Measurements from ENCODE around the gene SLC38A2. TPM values are rescaled to one million over a fixed set of nuclear protein-coding genes. Genes with fewer than 3 reads are reported as not detected.

Gene SLC38A2
- total and polyA plus RNA-seq, 9 donors = 124 to 390 (median 197) TPM

GRCh38 chr12:46409342-46409741 is 36.8 kb upstream of the SLC38A2 start:
- H3K27ac ChIP-seq = no peak overlapping the region
- WGBS, 3 donors = 50 to 62% (median 52%) methylated on average over 3 of the region's 3 CpGs

DNA sequence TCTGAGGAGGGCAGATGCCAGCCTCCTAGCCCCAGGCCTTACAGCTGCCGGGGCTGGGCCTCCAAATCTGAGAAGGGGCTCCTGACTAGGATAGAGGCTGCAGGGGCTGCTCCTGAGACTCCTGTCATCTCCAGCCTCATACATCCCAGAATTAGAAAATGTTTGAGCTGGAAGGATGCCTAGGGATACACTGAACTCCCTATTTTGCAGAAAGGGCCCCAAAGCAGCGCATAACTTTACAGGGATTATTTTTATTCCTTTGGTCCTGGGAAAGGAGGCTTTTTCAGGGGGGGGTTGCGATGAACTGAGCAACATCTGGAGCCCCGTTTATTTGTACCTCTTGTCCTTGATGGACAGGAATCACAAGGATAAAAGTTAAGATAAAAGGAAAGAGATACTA is 35.9 kb upstream of the SLC38A2 start:
- H3K4me3 ChIP-seq = no peak overlapping the region
- WGBS, 3 donors = 58 to 65% (median 61%) methylated on average over 4 of the region's 4 CpGs
- DNase-seq = no peak
- H3K36me3 ChIP-seq = no peaks in the 10 kb centered on the region
- no peak overlapping the region for H3K27ac ChIP-seq
- no peaks in the 10 kb centered on the region for H3K27me3 ChIP-seq
- peaks cover 4% of the 10 kb centered on the region for H3K4me1 ChIP-seq (ENCODE audit: insufficient read depth)
- TF ChIP-seq CTCF (IDR thresholded peaks at IDR 0.05) (no peak), POLR2A (IDR thresholded peaks at IDR 0.05) (no peak)
- no peaks in the 10 kb centered on the region for H3K9me3 ChIP-seq
- intact Hi-C loops (cut with DNase I) = no loop called here

More at GRCh38 chr12:46409342-46409741, 36.8 kb upstream of the SLC38A2 start:
- TF ChIP-seq CTCF (IDR thresholded peaks at IDR 0.05) (no peak), POLR2A (IDR thresholded peaks at IDR 0.05) (no peak), EP300 (IDR thresholded peaks at IDR 0.05) (no peak)
- no peak overlapping the region for H3K4me3 ChIP-seq
- H3K9me3 ChIP-seq = no peaks in the 10 kb centered on the region
- H3K27me3 ChIP-seq = no peaks in the 10 kb centered on the region
- no peaks in the 10 kb centered on the region for H3K36me3 ChIP-seq
- intact Hi-C loops (cut with DNase I) = no loop called here
- no peak for DNase-seq
- peaks cover 2% of the 10 kb centered on the region for H3K4me1 ChIP-seq (ENCODE audit: insufficient read depth)

DNA sequence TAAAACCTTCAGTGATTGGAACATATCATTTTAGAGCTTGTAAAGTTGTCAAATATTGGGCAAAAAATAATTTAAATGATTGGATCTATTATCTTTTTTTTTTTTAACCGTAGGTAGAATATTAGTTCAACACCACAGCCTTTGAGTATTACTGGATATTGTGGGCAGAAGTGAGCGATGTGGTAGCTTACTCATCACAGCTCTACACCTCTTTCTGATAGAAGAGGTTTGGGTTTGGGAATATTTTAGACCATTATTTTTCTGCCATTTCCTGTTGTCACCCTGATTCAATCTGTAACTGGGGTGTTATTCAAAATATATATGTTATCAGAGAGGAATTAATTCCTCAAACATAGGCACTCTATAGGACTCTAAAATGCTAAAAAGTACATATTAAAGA is 34.8 kb upstream of the SLC38A2 start:
- TF ChIP-seq CTCF (IDR thresholded peaks at IDR 0.05) (no peak), POLR2A (IDR thresholded peaks at IDR 0.05) (no peak), EP300 (IDR thresholded peaks at IDR 0.05) (no peak)

DNA sequence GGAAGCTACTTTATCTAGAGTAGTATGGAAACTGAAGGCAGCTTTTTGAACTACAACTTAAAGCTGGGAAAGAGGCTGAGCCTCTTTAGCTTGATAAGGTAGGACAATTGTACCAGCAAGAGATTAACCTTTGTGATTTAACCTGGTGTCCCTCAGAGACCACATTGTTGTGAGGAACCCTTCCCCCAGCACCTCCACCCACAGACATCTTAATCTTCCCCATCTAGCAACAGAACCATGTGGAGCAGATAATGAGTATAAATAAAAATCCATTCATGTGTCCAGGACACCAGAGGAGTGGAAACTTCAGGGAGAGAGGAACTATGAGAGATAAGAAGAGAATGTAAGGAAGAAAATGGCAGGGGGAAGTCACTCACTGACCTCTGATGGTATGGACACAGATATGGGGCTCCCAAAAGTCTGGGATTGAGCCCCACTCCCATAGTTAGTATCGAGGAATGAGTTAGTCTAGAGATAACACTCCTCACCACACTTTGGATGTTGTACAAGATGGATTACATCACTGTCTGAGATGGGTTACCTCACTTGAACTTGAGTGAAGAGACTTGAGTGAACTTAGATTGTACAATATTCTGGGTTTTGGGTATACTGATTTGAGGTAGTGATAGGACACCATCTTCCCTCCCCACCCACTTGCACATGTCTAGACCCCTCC is 33.9 kb upstream of the SLC38A2 start:
- DNase-seq = no peak
- Histone ChIP-seq H3K4me3 (no peak overlapping the region), H3K4me1 (ENCODE audit: insufficient read depth) (peaks cover 7% of the 10 kb centered on the region), H3K27me3 (no peaks in the 10 kb centered on the region), H3K36me3 (no peaks in the 10 kb centered on the region), H3K27ac (no peak overlapping the region), H3K9me3 (no peaks in the 10 kb centered on the region)
- intact Hi-C loops (cut with DNase I) = no loop called here
- WGBS, 3 donors = 17 to 28% (median 21%) methylated on average over 1 of the region's 1 CpG
- TF ChIP-seq EP300 (IDR thresholded peaks at IDR 0.05) (no peak), CTCF (IDR thresholded peaks at IDR 0.05) (no peak), POLR2A (IDR thresholded peaks at IDR 0.05) (no peak)

More for the DNA sequence above, 34.8 kb upstream of the SLC38A2 start:
- H3K4me3 ChIP-seq = no peak overlapping the region
- no peak overlapping the region for H3K27ac ChIP-seq
- intact Hi-C loops (cut with DNase I) = no loop called here
- no peaks in the 10 kb centered on the region for H3K9me3 ChIP-seq
- DNase-seq = no peak
- 90 to 96% (median 93%) methylated on average over 2 of the region's 2 CpGs for WGBS, 3 donors
- H3K27me3 ChIP-seq = no peaks in the 10 kb centered on the region
- H3K4me1 ChIP-seq (ENCODE audit: insufficient read depth) = peaks cover 4% of the 10 kb centered on the region
- H3K36me3 ChIP-seq = no peaks in the 10 kb centered on the region
